Esophagus squamous epithelium (tissue), 5 donors: ENCODE data around the gene OBP2A. TPM values are rescaled to one million over a fixed set of nuclear protein-coding genes. Genes with fewer than 3 reads are reported as not detected.
A peak's percentile ranks its signal among the peaks of the same experiment; 100 is the strongest.

Experiments
- DNase-seq: peaks from one replicate; lab custom pipeline; 2025; lab: John Stamatoyannopoulos, UW
- H3K27ac ChIP-seq, 4 donors: fragments of 200-600 bp; sonication (generic); one replicate each; pipeline ENCODE4 v1.5.1; 2016 to 2019; ENCODE audit warnings: mild to moderate bottlenecking in 1 of 4
- H3K27me3 ChIP-seq, 4 donors: fragments of 200-600 bp; sonication (generic); 1 replicate in 3 of 4; 2 replicates in 1 of 4; pipeline versions ENCODE4 v1.5.1 to v1.6.0; 2017 to 2021; ENCODE audit warnings: antibody characterized with exemption in 1 of 4
- H3K36me3 ChIP-seq, 3 donors: fragments of 200-600 bp; sonication (generic); one replicate each; pipeline ENCODE4 v1.5.1; 2016 to 2019
- H3K4me1 ChIP-seq, 3 donors: fragments of 200-600 bp; sonication (generic); one replicate each; pipeline ENCODE4 v1.5.1; 2017 to 2019
- H3K4me3 ChIP-seq, 4 donors: fragments of 200-600 bp; sonication (generic); 1 replicate in 3 of 4; 2 replicates in 1 of 4; pipeline ENCODE4 v1.5.1; 2016 to 2019; ENCODE audit warnings: mild to moderate bottlenecking in 2 of 4, moderate library complexity in 1 of 4
- H3K9me3 ChIP-seq, 3 donors: fragments of 200-600 bp; sonication (generic); one replicate each; pipeline ENCODE4 v1.5.1; 2016 to 2019
- CTCF ChIP-seq, 6 experiments: fragments of 450-650 bp in 4 of 6; fragments of 200-600 bp in 2 of 6; sonication (generic) in 2 of 6; IDR thresholded peaks; one replicate each; pipeline ENCODE4 v1.5.1; 2016 to 2019; ENCODE audit warnings: antibody characterized with exemption in 6 of 6, mild to moderate bottlenecking in 4 of 6, moderate library complexity in 4 of 6
- POLR2A ChIP-seq, 4 donors: fragments of 450-650 bp; IDR thresholded peaks; one replicate each; pipeline ENCODE4 v1.6.1; 2017; ENCODE audit warnings: antibody characterized with exemption in 4 of 4, mild to moderate bottlenecking in 4 of 4, moderate library complexity in 3 of 4
- WGBS, 2 donors: methylation state at CpG; one replicate each; pipeline ENCODE4 v1.1.5; 2018; 5-methylcytosine and 5-hydroxymethylcytosine counted together
- intact Hi-C: fragments of 100-400 bp; cut with DNase I; formaldehyde crosslinking; loops from one replicate; pipeline ENCODE4 v1.15.0; 2022
- total RNA-seq, 4 donors: library from RNA; depleted of rRNA; stranded (reverse); fragments of >200 nt; gene quantifications; one replicate each; pipeline ENCODE4 v1.1.0, GENCODE V29; 2016
- donor health status: DM: yes; HTN: yes; CAD: no.

Gene OBP2A
- total RNA-seq, 4 donors from 2014 or later: not detected

GRCh38 chr9:135504262-135505243, 41.4 kb upstream of the OBP2A start:
- no peak for DNase-seq
- WGBS, 2 donors: 43 to 60% methylated on average over 7 to 11 of the region's 21 CpGs
- H3K36me3 ChIP-seq: peaks cover 9 to 40% (median 15%) of the 10 kb centered on the region in 3 donors
- TF ChIP-seq POLR2A (IDR thresholded peaks at IDR 0.05) (no peak), CTCF (IDR thresholded peaks at IDR 0.05) (peak in 5 of 6 experiments; percentile 28 to 68 (median 52))
- H3K9me3 ChIP-seq: no peaks in the 10 kb centered on the region
- H3K27ac ChIP-seq: no peak overlapping the region
- intact Hi-C loops: no loop called here
- peaks cover 14 to 33% (median 15%) of the 10 kb centered on the region in 3 donors for H3K4me1 ChIP-seq
- H3K4me3 ChIP-seq: no peak overlapping the region
- no peaks in the 10 kb centered on the region for H3K27me3 ChIP-seq

- WGBS, 2 donors: 77 to 87% methylated on average over 1 to 5 of the region's 24 CpGs
- H3K36me3 ChIP-seq: peaks cover 9 to 40% (median 15%) of the 10 kb centered on the region in 3 donors
- H3K4me3 ChIP-seq: no peak overlapping the region
- no peaks in the 10 kb centered on the region for H3K9me3 ChIP-seq
- no peak for DNase-seq
- TF ChIP-seq POLR2A (IDR thresholded peaks at IDR 0.05) (no peak), CTCF (IDR thresholded peaks at IDR 0.05) (no peak)
- no peaks in the 10 kb centered on the region for H3K27me3 ChIP-seq
- intact Hi-C loops: no loop called here
- peaks cover 13 to 23% (median 14%) of the 10 kb centered on the region in 3 donors for H3K4me1 ChIP-seq
- no peak overlapping the region for H3K27ac ChIP-seq
Measured at GRCh38 chr9:135505406-135506187, 40.3 kb upstream of the OBP2A start.

GRCh38 chr9:135506327-135507103, 39.4 kb upstream of the OBP2A start:
- Histone ChIP-seq H3K4me3 (no peak overlapping the region), H3K4me1 (peaks cover 10 to 18% (median 12%) of the 10 kb centered on the region in 3 donors), H3K9me3 (no peaks in the 10 kb centered on the region), H3K27me3 (no peaks in the 10 kb centered on the region), H3K36me3 (peaks cover 9 to 40% (median 15%) of the 10 kb centered on the region in 3 donors), H3K27ac (no peak overlapping the region)
- DNase-seq: no peak
- TF ChIP-seq CTCF (IDR thresholded peaks at IDR 0.05) (no peak), POLR2A (IDR thresholded peaks at IDR 0.05) (no peak)
- WGBS, 2 donors: 87% methylated on average over 7 of the region's 14 CpGs; no CpG with 5 or more reads in 1 of the 2 donors
- intact Hi-C loops: no loop called here

GRCh38 chr9:135507104-135508035, 38.6 kb upstream of the OBP2A start:
- Histone ChIP-seq H3K4me3 (no peak overlapping the region), H3K27me3 (no peaks in the 10 kb centered on the region), H3K36me3 (peaks cover 9 to 32% (median 15%) of the 10 kb centered on the region in 3 donors), H3K9me3 (no peaks in the 10 kb centered on the region), H3K4me1 (peaks cover 2 to 9% (median 4%) of the 10 kb centered on the region in 3 donors), H3K27ac (no peak overlapping the region)
- TF ChIP-seq CTCF (IDR thresholded peaks at IDR 0.05) (no peak), POLR2A (IDR thresholded peaks at IDR 0.05) (no peak)
- intact Hi-C loops: no loop called here
- no peak for DNase-seq
- WGBS, 2 donors: 81 to 84% methylated on average over 7 to 16 of the region's 23 CpGs
